ENCODE data around the gene PLCB2.
A peak's percentile ranks its signal among the peaks of the same experiment; 100 is the strongest.

PLCB2 gene

GRCh38 chr15:40263024-40263754 lies 44.5 kb downstream of the PLCB2 start:
- H3K27me3 ChIP-seq (ENCODE audit: insufficient read depth, poor library complexity, severe bottlenecking), result no peaks in the 10 kb centered on the region
- H3K27ac ChIP-seq (ENCODE audit: poor library complexity, severe bottlenecking), result no peak overlapping the region
- H3K4me3 ChIP-seq (ENCODE audit: severe bottlenecking), result no peak overlapping the region
- TF ChIP-seq CTCF (IDR thresholded peaks at IDR 0.05; ENCODE audit: poor library complexity, severe bottlenecking), result no peak
- DNase-seq (ENCODE audit: low spot score), result no peak
- no peaks in the 10 kb centered on the region for H3K9me3 ChIP-seq (ENCODE audit: severe bottlenecking)
- peaks cover 12% of the 10 kb centered on the region; the same call in 1 of the 2 replicates for H3K36me3 ChIP-seq (ENCODE audit: low read depth)
- no peak for ATAC-seq (ENCODE audit: low read depth)
- H3K4me1 ChIP-seq (ENCODE audit: insufficient read depth, poor library complexity, severe bottlenecking), result peaks cover 11% of the 10 kb centered on the region

GRCh38 chr15:40259021-40259420 lies 48.7 kb downstream of the PLCB2 start:
- Histone ChIP-seq H3K4me1 (ENCODE audit: insufficient read depth, poor library complexity, severe bottlenecking) (peaks cover 9% of the 10 kb centered on the region), H3K27ac (ENCODE audit: poor library complexity, severe bottlenecking) (peak overlapping the region; percentile 25), H3K4me3 (ENCODE audit: severe bottlenecking) (no peak overlapping the region), H3K27me3 (ENCODE audit: insufficient read depth, poor library complexity, severe bottlenecking) (no peaks in the 10 kb centered on the region), H3K36me3 (ENCODE audit: low read depth) (peaks cover 12% of the 10 kb centered on the region), H3K9me3 (ENCODE audit: severe bottlenecking) (no peaks in the 10 kb centered on the region)
- no peak for ATAC-seq (ENCODE audit: low read depth)
- no peak for TF ChIP-seq CTCF (IDR thresholded peaks at IDR 0.05; ENCODE audit: poor library complexity, severe bottlenecking)
- DNase-seq (ENCODE audit: low spot score), result no peak

- Histone ChIP-seq H3K27me3 (ENCODE audit: insufficient read depth, poor library complexity, severe bottlenecking) (no peaks in the 10 kb centered on the region), H3K4me1 (ENCODE audit: insufficient read depth, poor library complexity, severe bottlenecking) (peaks cover 9% of the 10 kb centered on the region), H3K27ac (ENCODE audit: poor library complexity, severe bottlenecking) (peak overlapping the region; percentile 25), H3K4me3 (ENCODE audit: severe bottlenecking) (no peak overlapping the region), H3K36me3 (ENCODE audit: low read depth) (peaks cover 12% of the 10 kb centered on the region), H3K9me3 (ENCODE audit: severe bottlenecking) (no peaks in the 10 kb centered on the region)
- DNase-seq (ENCODE audit: low spot score), result no peak
- TF ChIP-seq CTCF (IDR thresholded peaks at IDR 0.05; ENCODE audit: poor library complexity, severe bottlenecking), result no peak
- ATAC-seq (ENCODE audit: low read depth), result no peak
Measured at GRCh38 chr15:40258544-40258943, 49.2 kb downstream of the PLCB2 start.

GRCh38 chr15:40257656-40258450 lies 49.9 kb downstream of the PLCB2 start:
- H3K4me1 ChIP-seq (ENCODE audit: insufficient read depth, poor library complexity, severe bottlenecking), result peaks cover 9% of the 10 kb centered on the region
- no peak overlapping the region for H3K4me3 ChIP-seq (ENCODE audit: severe bottlenecking)
- DNase-seq (ENCODE audit: low spot score) (no peak), ATAC-seq (ENCODE audit: low read depth) (peak; percentile 42)
- H3K27ac ChIP-seq (ENCODE audit: poor library complexity, severe bottlenecking), result peak overlapping the region; percentile 25
- TF ChIP-seq CTCF (IDR thresholded peaks at IDR 0.05; ENCODE audit: poor library complexity, severe bottlenecking), result no peak
- H3K27me3 ChIP-seq (ENCODE audit: insufficient read depth, poor library complexity, severe bottlenecking), result no peaks in the 10 kb centered on the region
- H3K36me3 ChIP-seq (ENCODE audit: low read depth), result peaks cover 12% of the 10 kb centered on the region
- no peaks in the 10 kb centered on the region for H3K9me3 ChIP-seq (ENCODE audit: severe bottlenecking)

Data from RWPE2 (cell line).